AG04449 (cell line): ENCODE data around the gene JAML.

ENCODE experiments used
- CTCF ChIA-PET: fragments of 350-600 bp; formaldehyde crosslinking; extraction: SDS; loops from one replicate; lab custom pipeline; 2021; ENCODE audit warnings: antibody characterized with exemption; lab: Yijun Ruan, JAX
- POLR2A ChIA-PET: fragments of 400-600, 350-600 bp; formaldehyde crosslinking; extraction: SDS; loops from one replicate; lab custom pipeline; 2020; ENCODE audit warnings: antibody characterized with exemption, inconsistent platforms; lab: Yijun Ruan, JAX
- DNase-seq: peaks from one replicate; pipeline ENCODE4 v3.0.0-alpha.2; 2010; ENCODE audit warnings: low read depth, low spot score
- H3K4me3 ChIP-seq: 2 replicates; pipeline ENCODE4 v1.5.1; 2011; ENCODE audit warnings: low read depth, mild to moderate bottlenecking, control low read depth, low read length
- TF ChIP-seq, protein P1 (sequence below): IDR thresholded peaks from one replicate; pipeline ENCODE4 v1.5.1; 2011; ENCODE audit warnings: mild to moderate bottlenecking, moderate library complexity, low read length, control low read depth, inconsistent platforms; ENCODE audit not compliant: insufficient read depth; ENCODE audit errors: missing control alignments

Gene JAML

GRCh38 chr11:118227865-118228785, 3.3 kb upstream of the JAML start:
- ChIA-PET CTCF (interaction anchor here (2.7 kb wide), 1 partner anchor 30 kb away, joined by 11 read pairs; no protein-coding TSS in a partner anchor), POLR2A (no interaction called here)
- TF ChIP-seq, protein P1, sequence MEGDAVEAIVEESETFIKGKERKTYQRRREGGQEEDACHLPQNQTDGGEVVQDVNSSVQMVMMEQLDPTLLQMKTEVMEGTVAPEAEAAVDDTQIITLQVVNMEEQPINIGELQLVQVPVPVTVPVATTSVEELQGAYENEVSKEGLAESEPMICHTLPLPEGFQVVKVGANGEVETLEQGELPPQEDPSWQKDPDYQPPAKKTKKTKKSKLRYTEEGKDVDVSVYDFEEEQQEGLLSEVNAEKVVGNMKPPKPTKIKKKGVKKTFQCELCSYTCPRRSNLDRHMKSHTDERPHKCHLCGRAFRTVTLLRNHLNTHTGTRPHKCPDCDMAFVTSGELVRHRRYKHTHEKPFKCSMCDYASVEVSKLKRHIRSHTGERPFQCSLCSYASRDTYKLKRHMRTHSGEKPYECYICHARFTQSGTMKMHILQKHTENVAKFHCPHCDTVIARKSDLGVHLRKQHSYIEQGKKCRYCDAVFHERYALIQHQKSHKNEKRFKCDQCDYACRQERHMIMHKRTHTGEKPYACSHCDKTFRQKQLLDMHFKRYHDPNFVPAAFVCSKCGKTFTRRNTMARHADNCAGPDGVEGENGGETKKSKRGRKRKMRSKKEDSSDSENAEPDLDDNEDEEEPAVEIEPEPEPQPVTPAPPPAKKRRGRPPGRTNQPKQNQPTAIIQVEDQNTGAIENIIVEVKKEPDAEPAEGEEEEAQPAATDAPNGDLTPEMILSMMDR = no peak
- no peak overlapping the region for H3K4me3 ChIP-seq
- DNase-seq = no peak

GRCh38 chr11:118226781-118227180, 2.0 kb upstream of the JAML start:
- no peak overlapping the region for H3K4me3 ChIP-seq
- TF ChIP-seq, protein P1 = no peak
- ChIA-PET POLR2A (no interaction called here), CTCF (interaction anchor here (2.7 kb wide), 1 partner anchor 28 kb away, joined by 11 read pairs; no protein-coding TSS in a partner anchor)
- DNase-seq = no peak

GRCh38 chr11:118226296-118226695, 1.5 kb upstream of the JAML start:
- DNase-seq = no peak
- ChIA-PET POLR2A (no interaction called here), CTCF (interaction anchor here (2.7 kb wide), 1 partner anchor 28 kb away, joined by 11 read pairs; no protein-coding TSS in a partner anchor)
- TF ChIP-seq, protein P1 = no peak
- H3K4me3 ChIP-seq = no peak overlapping the region

- POLR2A ChIA-PET = no interaction called here
- TF ChIP-seq, protein P1 = no peak
- CTCF ChIA-PET = interaction anchor here (1.2 to 1.3 kb wide), 2 partner anchors 26 to 130 kb away, joined by 4 read pairs; no protein-coding TSS in a partner anchor
These were observed 819 bp downstream of the JAML start for GRCh38 chr11:118223992-118224391.

DNA sequence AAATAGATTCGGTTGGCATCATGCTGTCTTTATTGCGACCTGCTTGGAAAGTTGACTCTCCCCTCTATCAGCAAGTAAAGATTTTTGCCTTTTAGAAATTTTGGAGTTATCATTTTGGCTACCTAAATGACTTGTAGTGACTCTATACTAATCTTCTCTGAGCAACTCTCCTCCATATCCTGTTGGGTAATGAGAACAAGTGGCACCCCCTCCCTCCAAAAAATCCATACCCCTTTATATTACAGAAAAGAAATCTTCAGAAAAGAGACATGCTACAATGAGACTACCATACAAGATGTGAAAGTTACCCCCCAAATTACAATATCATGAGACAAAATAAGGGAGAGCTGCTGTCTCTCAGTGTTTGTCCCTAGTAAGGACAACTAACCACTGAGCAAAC, 1.2 kb downstream of the JAML start:
- ChIA-PET CTCF (interaction anchor here (1.2 to 1.3 kb wide), 2 partner anchors 25 to 131 kb away, joined by 4 read pairs; no protein-coding TSS in a partner anchor), POLR2A (no interaction called here)
- H3K4me3 ChIP-seq = no peak overlapping the region
- TF ChIP-seq, protein P1 = no peak
- DNase-seq = no peak

More at GRCh38 chr11:118223992-118224391, 819 bp downstream of the JAML start:
- H3K4me3 ChIP-seq = no peak overlapping the region
- no peak for DNase-seq

- no peak for DNase-seq
- TF ChIP-seq, protein P1 = no peak
- ChIA-PET CTCF (interaction anchor here (1.2 kb wide), 1 partner anchor 24 kb away, joined by 4 read pairs; no protein-coding TSS in a partner anchor), POLR2A (no interaction called here)
- H3K4me3 ChIP-seq = no peak overlapping the region
These were observed 2.4 kb downstream of the JAML start for GRCh38 chr11:118222437-118222836.
